NOMO-1 (cell line): Measurements from ENCODE around the gene RTN4IP1.

Experiments
- DNase-seq, 2 experiments: peaks; one replicate each; lab custom pipeline; 2025; ENCODE audit not compliant: unreplicated experiment in 2 of 2; lab: John Stamatoyannopoulos, UW

The RTN4IP1 gene

GRCh38 chr6:106629103-106629858, at the start of gene RTN4IP1, which contains the start of gene QRSL1:
Gene RTN4IP1 (minus strand): TSS chr6:106629498. CDS start chr6:106629021, 477 bp downstream.
Gene QRSL1 (plus strand): TSS chr6:106629578. CDS start chr6:106629682, 104 bp downstream.
- peak; percentile 84 to 93 for DNase-seq

GRCh38 chr6:106677282-106677681, 48.0 kb upstream of the RTN4IP1 start:
- DNase-seq, result peak in 1 of 2 experiments; percentile 5

GRCh38 chr6:106674541-106675229, 45.4 kb upstream of the RTN4IP1 start:
- DNase-seq, result no peak

- DNase-seq, result no peak
Observed at GRCh38 chr6:106671651-106672050, 42.4 kb upstream of the RTN4IP1 start.

- no peak for DNase-seq
Observed at GRCh38 chr6:106670236-106670635, 40.9 kb upstream of the RTN4IP1 start.

- no peak for DNase-seq
Observed at GRCh38 chr6:106667022-106667402, 37.7 kb upstream of the RTN4IP1 start.

GRCh38 chr6:106666282-106667021, 37.2 kb upstream of the RTN4IP1 start:
- DNase-seq, result peak; percentile 66 to 81

- no peak for DNase-seq
Observed at GRCh38 chr6:106662458-106662857, 33.2 kb upstream of the RTN4IP1 start.

GRCh38 chr6:106659859-106660258, 30.6 kb upstream of the RTN4IP1 start:
- DNase-seq, result no peak

- DNase-seq, result no peak
Observed at GRCh38 chr6:106658469-106658868, 29.2 kb upstream of the RTN4IP1 start.

- no peak for DNase-seq
Observed at GRCh38 chr6:106648651-106649308, 19.5 kb upstream of the RTN4IP1 start.

GRCh38 chr6:106643061-106643460, 13.8 kb upstream of the RTN4IP1 start:
- no peak for DNase-seq

GRCh38 chr6:106642476-106642875, 13.2 kb upstream of the RTN4IP1 start:
- no peak for DNase-seq

- peak in 1 of 2 experiments; percentile 4 for DNase-seq
Observed at GRCh38 chr6:106639812-106640211, 10.5 kb upstream of the RTN4IP1 start.

GRCh38 chr6:106637717-106638341, 8.5 kb upstream of the RTN4IP1 start:
- peak; percentile 47 to 92 for DNase-seq

GRCh38 chr6:106637051-106637716, 7.9 kb upstream of the RTN4IP1 start:
- peak in 1 of 2 experiments; percentile 44 for DNase-seq

GRCh38 chr6:106634565-106634964, 5.3 kb upstream of the RTN4IP1 start:
- DNase-seq, result no peak

- no peak for DNase-seq
Observed at GRCh38 chr6:106631346-106631745, 2.0 kb upstream of the RTN4IP1 start.

- peak in 1 of 2 experiments; percentile 11 for DNase-seq
Observed at GRCh38 chr6:106630366-106630765, 1.1 kb upstream of the RTN4IP1 start.

GRCh38 chr6:106629859-106630163, 513 bp upstream of the RTN4IP1 start:
- DNase-seq, result no peak
